ENCODE results near the gene DNAJB14. TPM values are rescaled to one million over a fixed set of nuclear protein-coding genes. Genes with fewer than 3 reads are reported as not detected.
A peak's percentile ranks its signal among the peaks of the same experiment; 100 is the strongest.

The DNAJB14 gene
- total RNA-seq, 2 experiments from 2014 or later: 66.3 to 67.4 TPM

DNA sequence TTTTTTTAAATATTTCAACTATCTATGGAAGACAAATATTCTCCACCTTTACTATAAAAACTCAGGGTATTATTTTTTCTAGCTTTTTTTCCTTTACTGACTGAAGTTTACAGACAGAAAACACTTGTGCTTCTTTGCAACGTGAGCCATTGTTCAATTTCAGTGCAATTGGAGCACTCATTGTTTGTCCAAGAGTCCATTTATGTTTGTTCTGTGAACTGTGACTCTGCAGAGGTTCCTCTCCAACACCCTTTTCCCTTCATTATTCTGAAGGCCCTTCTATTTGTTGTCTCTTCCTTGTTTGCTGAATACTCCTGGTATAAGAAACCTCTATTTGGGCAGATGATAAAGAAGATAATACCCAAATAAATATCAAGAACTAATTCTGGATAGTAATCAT, 92.4 kb downstream of the DNAJB14 start:
- Mint-ChIP-seq H3K4me1 (ENCODE audit: low read depth) (peaks cover 38% of the 10 kb centered on the region), H3K9me3 (no peaks in the 10 kb centered on the region), H3K27me3 (no peaks in the 10 kb centered on the region), H3K36me3 (ENCODE audit: low read depth) (peaks cover 60% of the 10 kb centered on the region), H3K4me3 (no peak overlapping the region), H3K27ac (no peak overlapping the region)
- POLR2A ChIA-PET: no interaction called here
- intact Hi-C loops (cut with DNase I, micrococcal nuclease): no loop called here
- no peaks in the 10 kb centered on the region for H3K9me3 ChIP-seq (ENCODE audit: control insufficient read depth in 1 of 2, insufficient read depth in 1 of 2, low read length in 2 of 2)
- H3K27ac ChIP-seq (ENCODE audit: low read depth in 1 of 2, low read length in 2 of 2): no peak overlapping the region
- CTCF ChIA-PET: no interaction called here
- TF ChIP-seq, protein P1, sequence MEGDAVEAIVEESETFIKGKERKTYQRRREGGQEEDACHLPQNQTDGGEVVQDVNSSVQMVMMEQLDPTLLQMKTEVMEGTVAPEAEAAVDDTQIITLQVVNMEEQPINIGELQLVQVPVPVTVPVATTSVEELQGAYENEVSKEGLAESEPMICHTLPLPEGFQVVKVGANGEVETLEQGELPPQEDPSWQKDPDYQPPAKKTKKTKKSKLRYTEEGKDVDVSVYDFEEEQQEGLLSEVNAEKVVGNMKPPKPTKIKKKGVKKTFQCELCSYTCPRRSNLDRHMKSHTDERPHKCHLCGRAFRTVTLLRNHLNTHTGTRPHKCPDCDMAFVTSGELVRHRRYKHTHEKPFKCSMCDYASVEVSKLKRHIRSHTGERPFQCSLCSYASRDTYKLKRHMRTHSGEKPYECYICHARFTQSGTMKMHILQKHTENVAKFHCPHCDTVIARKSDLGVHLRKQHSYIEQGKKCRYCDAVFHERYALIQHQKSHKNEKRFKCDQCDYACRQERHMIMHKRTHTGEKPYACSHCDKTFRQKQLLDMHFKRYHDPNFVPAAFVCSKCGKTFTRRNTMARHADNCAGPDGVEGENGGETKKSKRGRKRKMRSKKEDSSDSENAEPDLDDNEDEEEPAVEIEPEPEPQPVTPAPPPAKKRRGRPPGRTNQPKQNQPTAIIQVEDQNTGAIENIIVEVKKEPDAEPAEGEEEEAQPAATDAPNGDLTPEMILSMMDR (IDR thresholded peaks at IDR 0.05): no peak
- peaks cover 22% of the 10 kb centered on the region for H3K36me3 ChIP-seq (ENCODE audit: insufficient read depth, low read length)
- H3K4me1 ChIP-seq (ENCODE audit: insufficient read depth, low read length): peaks cover 19% of the 10 kb centered on the region
- H3K27me3 ChIP-seq (ENCODE audit: control insufficient read depth in 1 of 2, insufficient read depth in 2 of 2, low read length in 2 of 2): no peaks in the 10 kb centered on the region
- no peak overlapping the region for H3K4me3 ChIP-seq (ENCODE audit: low read length)
- DNase-seq: no peak
- ATAC-seq (ENCODE audit: poor library complexity): no peak

DNA sequence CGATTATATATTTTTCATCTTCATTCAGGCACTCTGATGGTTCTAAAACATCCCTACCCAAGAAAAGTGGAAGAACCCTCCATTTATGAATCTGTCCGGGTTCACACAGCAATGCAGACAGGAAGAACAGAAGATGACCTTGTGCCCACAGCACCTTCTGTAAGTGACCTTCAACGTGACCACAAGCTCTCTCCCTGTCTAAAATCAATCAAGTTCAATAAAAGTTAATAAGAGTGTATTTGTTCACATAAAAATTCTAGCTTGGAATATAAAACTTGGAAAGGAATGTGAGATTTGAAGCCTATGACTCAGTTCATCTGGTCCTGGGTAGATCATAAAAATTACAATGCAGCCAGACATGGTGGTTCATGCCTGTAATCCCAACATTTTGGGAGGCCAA, 93.2 kb downstream of the DNAJB14 start:
- Histone ChIP-seq H3K27me3 (ENCODE audit: control insufficient read depth in 1 of 2, insufficient read depth in 2 of 2, low read length in 2 of 2) (no peaks in the 10 kb centered on the region), H3K4me1 (ENCODE audit: insufficient read depth, low read length) (peaks cover 24% of the 10 kb centered on the region), H3K27ac (ENCODE audit: low read depth in 1 of 2, low read length in 2 of 2) (no peak overlapping the region), H3K4me3 (ENCODE audit: low read length) (no peak overlapping the region), H3K9me3 (ENCODE audit: control insufficient read depth in 1 of 2, insufficient read depth in 1 of 2, low read length in 2 of 2) (no peaks in the 10 kb centered on the region), H3K36me3 (ENCODE audit: insufficient read depth, low read length) (peaks cover 19% of the 10 kb centered on the region)
- H3K27me3 Mint-ChIP-seq: no peaks in the 10 kb centered on the region
- peaks cover 46% of the 10 kb centered on the region for H3K4me1 Mint-ChIP-seq (ENCODE audit: low read depth)
- TF ChIP-seq, protein P1 (IDR thresholded peaks at IDR 0.05): no peak
- ChIA-PET POLR2A (interaction anchor here (2.7 kb wide), 1 partner anchor 41 kb away, joined by 6 read pairs; the partner anchor contains the start of gene LAMTOR3), CTCF (interaction anchor here (1.0 kb wide), 1 partner anchor 10 kb away, joined by 3 read pairs; no protein-coding TSS in a partner anchor)
- peaks cover 56% of the 10 kb centered on the region for H3K36me3 Mint-ChIP-seq (ENCODE audit: low read depth)
- DNase-seq (no peak), ATAC-seq (ENCODE audit: poor library complexity) (no peak)
- H3K9me3 Mint-ChIP-seq: no peaks in the 10 kb centered on the region
- H3K27ac Mint-ChIP-seq: no peak overlapping the region
- H3K4me3 Mint-ChIP-seq: no peak overlapping the region
- intact Hi-C loops (cut with DNase I, micrococcal nuclease): no loop called here

DNA sequence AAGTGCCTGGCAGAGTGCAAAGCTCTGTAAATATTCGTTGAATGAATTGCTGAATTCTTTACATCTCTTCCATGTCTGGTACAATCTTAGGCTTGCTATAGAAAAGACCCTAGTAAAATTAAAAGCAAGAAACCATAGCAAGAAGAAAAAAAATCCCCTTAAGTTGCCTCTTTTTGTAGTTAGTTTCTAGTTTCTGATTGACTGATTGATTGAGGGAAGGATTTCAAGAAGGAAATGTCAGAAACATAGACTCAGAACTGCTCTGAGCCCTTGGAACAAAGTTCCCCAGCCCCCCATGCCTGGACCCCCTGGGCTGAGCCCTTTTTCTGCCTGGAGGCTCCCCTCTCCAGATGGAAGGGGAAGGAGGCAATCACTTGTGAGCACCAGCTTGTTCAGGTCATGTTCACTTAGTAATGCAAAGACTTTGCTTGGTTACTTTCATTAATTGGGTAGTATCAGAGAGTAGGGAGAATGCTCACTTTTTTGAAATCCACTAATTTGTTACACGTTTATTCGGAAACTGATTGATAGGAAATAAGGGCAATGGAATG, 94.1 kb downstream of the DNAJB14 start:
- Histone ChIP-seq H3K4me1 (ENCODE audit: insufficient read depth, low read length) (peaks cover 33% of the 10 kb centered on the region), H3K36me3 (ENCODE audit: insufficient read depth, low read length) (peaks cover 15% of the 10 kb centered on the region), H3K9me3 (ENCODE audit: control insufficient read depth in 1 of 2, insufficient read depth in 1 of 2, low read length in 2 of 2) (no peaks in the 10 kb centered on the region), H3K27ac (ENCODE audit: low read depth in 1 of 2, low read length in 2 of 2) (no peak overlapping the region), H3K4me3 (ENCODE audit: low read length) (no peak overlapping the region), H3K27me3 (ENCODE audit: control insufficient read depth in 1 of 2, insufficient read depth in 2 of 2, low read length in 2 of 2) (no peaks in the 10 kb centered on the region)
- no peaks in the 10 kb centered on the region for H3K9me3 Mint-ChIP-seq
- POLR2A ChIA-PET: interaction anchor here (2.7 kb wide), 1 partner anchor 42 kb away, joined by 6 read pairs; the partner anchor contains the start of gene LAMTOR3
- no peak for ATAC-seq (ENCODE audit: poor library complexity)
- intact Hi-C loops (cut with DNase I, micrococcal nuclease): no loop called here
- TF ChIP-seq, protein P1 (IDR thresholded peaks at IDR 0.05): no peak
- H3K4me1 Mint-ChIP-seq (ENCODE audit: low read depth): peaks cover 55% of the 10 kb centered on the region
- DNase-seq: no peak
- CTCF ChIA-PET: interaction anchor here (1.2 kb wide), 1 partner anchor 43 kb away, joined by 4 read pairs; no protein-coding TSS in a partner anchor
- no peak overlapping the region for H3K4me3 Mint-ChIP-seq
- peaks cover 51% of the 10 kb centered on the region for H3K36me3 Mint-ChIP-seq (ENCODE audit: low read depth)
- no peaks in the 10 kb centered on the region for H3K27me3 Mint-ChIP-seq
- peak overlapping the region; percentile 85 for H3K27ac Mint-ChIP-seq

Measured in CD4-positive, alpha-beta T cell (primary cell).